Activated naive CD8-positive, alpha-beta T cell treated with anti-CD3 and anti-CD28 coated beads, Interleukin-2, amount 50 U/mL, for 24 hours (primary cell): ENCODE results near the gene SEMA5A.
"Not testable (repeated sequence)": the region's sequence is repeated elsewhere in the genome, so short reads cannot be mapped to it uniquely, and the experiment has no call there.

Experiments
- ATAC-seq: fragments of 150-1000 bp; cut with Tn5 transposase; one replicate; pipeline ENCODE4 v1.10.0; 2021
- DNase-seq: peaks from one replicate; pipeline ENCODE4 v3.0.0; 2021
- H3K27ac Mint-ChIP-seq: one replicate; pipeline ENCODE4 v1.8.0; 2021; ENCODE audit warnings: mild to moderate bottlenecking, mixed read lengths
- H3K27me3 Mint-ChIP-seq: one replicate; pipeline ENCODE4 v1.8.0; 2021; ENCODE audit warnings: mixed read lengths
- H3K36me3 Mint-ChIP-seq: one replicate; pipeline ENCODE4 v1.8.0; 2021; ENCODE audit warnings: low read depth, mixed read lengths
- H3K4me1 Mint-ChIP-seq: one replicate; pipeline ENCODE4 v1.8.0; 2021; ENCODE audit warnings: mixed read lengths
- H3K4me3 Mint-ChIP-seq: one replicate; pipeline ENCODE4 v1.8.0; 2021; ENCODE audit warnings: mild to moderate bottlenecking, moderate library complexity, mixed read lengths
- H3K9me3 Mint-ChIP-seq: one replicate; pipeline ENCODE4 v1.8.0; 2021; ENCODE audit warnings: mixed read lengths

The SEMA5A gene

DNA sequence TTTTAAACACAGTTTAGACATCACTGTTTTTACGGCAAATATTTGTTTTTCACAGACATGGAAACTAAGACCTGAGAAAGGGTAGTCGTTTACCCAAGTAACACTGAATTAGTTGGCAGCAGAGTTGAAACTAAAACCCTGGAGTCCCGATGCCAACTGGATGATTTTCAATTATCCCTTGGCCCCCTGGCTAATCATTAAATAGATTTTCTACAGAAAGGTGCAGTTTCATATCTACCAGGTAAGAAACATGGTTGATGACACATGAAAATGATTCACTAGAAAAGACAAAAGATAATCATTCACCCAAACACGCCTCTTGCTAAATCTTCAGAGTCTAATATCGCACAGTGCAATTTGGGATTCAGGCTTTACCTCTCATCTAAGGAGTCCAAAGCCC lies 136.9 kb downstream of the SEMA5A start:
- H3K36me3 Mint-ChIP-seq = no peaks in the 10 kb centered on the region
- no peak overlapping the region for H3K4me3 Mint-ChIP-seq
- no peaks in the 10 kb centered on the region for H3K4me1 Mint-ChIP-seq
- H3K27me3 Mint-ChIP-seq = no peaks in the 10 kb centered on the region
- H3K9me3 Mint-ChIP-seq = peaks cover 5% of the 10 kb centered on the region
- no peak for ATAC-seq
- DNase-seq = no peak
- no peak overlapping the region for H3K27ac Mint-ChIP-seq

DNA sequence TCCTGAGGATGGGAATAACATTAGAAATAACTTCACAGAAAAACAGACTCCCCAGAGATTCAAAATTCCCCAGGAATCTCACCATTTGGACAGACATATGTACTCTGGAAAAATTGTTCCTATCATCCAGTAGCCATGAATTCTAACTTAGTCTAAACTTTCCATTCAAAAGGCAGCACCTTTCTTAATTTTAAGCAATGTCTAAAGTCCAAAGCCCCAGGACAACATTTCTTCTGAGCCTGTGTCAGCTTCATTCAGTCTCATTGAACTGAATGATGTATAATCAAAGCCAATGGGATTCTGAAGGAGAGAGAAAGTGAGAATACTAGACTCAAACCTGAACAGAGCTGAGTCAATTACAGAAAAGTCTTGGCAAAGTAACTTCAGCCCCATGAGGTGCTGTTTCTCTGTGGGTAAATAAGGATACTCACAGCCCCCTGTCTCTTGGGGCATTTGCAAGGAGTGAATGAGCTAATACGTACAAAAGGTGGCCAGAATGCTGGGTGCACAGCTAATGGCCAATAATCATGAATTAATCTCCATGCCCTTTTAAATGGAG lies 140.6 kb downstream of the SEMA5A start:
- no peak for DNase-seq
- H3K9me3 Mint-ChIP-seq = peaks cover 11% of the 10 kb centered on the region
- H3K36me3 Mint-ChIP-seq = no peaks in the 10 kb centered on the region
- ATAC-seq = no peak
- H3K27me3 Mint-ChIP-seq = no peaks in the 10 kb centered on the region
- no peak overlapping the region for H3K4me3 Mint-ChIP-seq
- no peaks in the 10 kb centered on the region for H3K4me1 Mint-ChIP-seq
- no peak overlapping the region for H3K27ac Mint-ChIP-seq

DNA sequence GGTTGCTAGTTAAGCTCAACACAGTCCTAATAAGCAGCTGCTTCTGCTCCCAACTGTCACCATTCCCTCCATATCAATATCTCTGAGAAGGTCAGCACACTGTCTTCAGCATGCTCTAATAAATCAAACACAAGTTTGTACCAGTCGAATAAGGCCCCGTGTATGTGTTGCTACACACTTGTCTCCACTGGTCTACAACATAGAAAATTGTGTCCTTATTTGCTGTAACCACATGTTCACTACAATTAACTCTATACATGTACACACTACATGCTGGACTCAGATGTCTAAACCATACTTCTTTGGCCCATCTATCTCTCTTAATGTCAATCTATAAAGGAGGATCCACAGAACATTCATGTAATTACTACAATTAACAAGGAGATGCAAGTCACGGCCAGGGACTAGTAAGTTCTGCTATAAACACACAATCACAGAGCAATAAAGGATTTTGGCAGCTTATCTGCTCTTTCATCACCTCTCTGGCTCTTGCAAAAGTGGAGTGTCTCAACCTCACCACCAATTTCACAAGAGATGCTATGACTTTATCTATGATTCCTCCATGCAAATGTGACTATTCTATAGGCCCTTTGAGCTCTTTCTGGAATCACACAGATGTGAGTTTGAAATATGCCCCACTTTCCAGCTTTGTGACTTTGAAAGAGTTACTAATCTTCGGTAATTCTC lies 143.9 kb downstream of the SEMA5A start:
- Mint-ChIP-seq H3K4me1 (no peaks in the 10 kb centered on the region), H3K4me3 (no peak overlapping the region), H3K9me3 (peaks cover 9% of the 10 kb centered on the region), H3K36me3 (no peaks in the 10 kb centered on the region), H3K27me3 (no peaks in the 10 kb centered on the region), H3K27ac (no peak overlapping the region)
- DNase-seq = no peak
- no peak for ATAC-seq

DNA sequence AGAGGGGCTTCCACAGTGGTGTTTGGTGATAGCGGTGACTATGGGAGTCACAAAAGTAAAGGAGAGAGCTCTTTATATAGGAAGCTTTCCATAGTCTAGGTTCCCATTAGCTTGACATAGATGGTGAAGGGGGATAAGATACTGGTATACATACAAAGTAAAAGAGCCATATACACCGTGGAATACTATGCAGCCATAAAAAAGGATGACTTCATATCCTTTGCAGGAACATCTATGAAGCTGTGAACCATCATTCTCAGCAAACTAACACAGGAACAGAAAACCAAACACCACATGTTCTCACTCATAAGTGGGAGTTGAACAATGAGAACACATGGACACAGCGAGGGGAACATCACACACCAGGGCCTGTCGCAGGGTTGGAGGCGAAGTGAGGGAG lies 146.1 kb downstream of the SEMA5A start:
- not testable (repeated sequence) for ATAC-seq, DNase-seq

DNA sequence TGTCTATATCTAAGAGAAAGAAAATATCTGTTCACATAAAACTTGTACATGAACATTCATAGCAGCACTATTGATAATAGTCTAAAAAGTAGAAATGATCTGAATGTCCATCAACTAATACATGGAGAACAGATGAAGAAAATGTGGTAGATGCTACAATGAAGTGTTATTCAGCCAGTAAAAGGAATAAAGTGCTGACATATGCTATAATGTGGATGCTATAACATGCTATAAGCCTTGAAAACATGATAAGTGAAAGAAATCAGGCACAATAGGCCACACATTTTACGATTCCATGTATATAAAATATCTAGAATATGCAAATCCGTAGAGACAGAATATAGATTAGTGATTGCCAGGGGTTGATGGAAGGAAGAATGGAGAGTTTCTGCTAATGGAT lies 146.8 kb downstream of the SEMA5A start:
- no peak overlapping the region for H3K4me3 Mint-ChIP-seq
- H3K9me3 Mint-ChIP-seq = peaks cover 9% of the 10 kb centered on the region
- H3K36me3 Mint-ChIP-seq = no peaks in the 10 kb centered on the region
- H3K27me3 Mint-ChIP-seq = no peaks in the 10 kb centered on the region
- ATAC-seq (no peak), DNase-seq (no peak)
- no peaks in the 10 kb centered on the region for H3K4me1 Mint-ChIP-seq
- H3K27ac Mint-ChIP-seq = no peak overlapping the region

More for the DNA sequence above, 146.1 kb downstream of the SEMA5A start:
- H3K36me3 Mint-ChIP-seq, H3K27ac Mint-ChIP-seq, H3K4me3 Mint-ChIP-seq, H3K27me3 Mint-ChIP-seq, H3K9me3 Mint-ChIP-seq, H3K4me1 Mint-ChIP-seq: not testable (repeated sequence)

DNA sequence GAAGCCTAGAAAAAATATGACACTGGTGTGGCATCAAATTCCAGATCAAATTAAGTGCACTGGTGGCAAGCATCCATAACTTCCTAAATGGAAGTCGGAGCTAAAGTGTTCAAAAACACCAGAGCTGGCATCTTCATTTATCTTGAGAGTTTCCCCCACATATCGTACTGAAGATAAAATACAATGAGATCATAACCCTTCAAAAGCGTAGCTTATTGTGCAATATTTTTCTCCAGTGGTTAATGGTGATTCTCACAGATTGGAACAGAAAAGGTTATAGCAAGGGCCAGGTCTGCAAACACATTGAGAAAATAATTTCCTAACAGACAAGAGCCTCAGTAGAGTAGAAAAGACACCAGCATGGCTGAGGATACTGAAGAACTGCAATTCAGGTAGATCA lies 147.6 kb downstream of the SEMA5A start:
- ATAC-seq (no peak), DNase-seq (no peak)
- Mint-ChIP-seq H3K27ac (no peak overlapping the region), H3K4me3 (no peak overlapping the region), H3K9me3 (peaks cover 9% of the 10 kb centered on the region), H3K4me1 (no peaks in the 10 kb centered on the region), H3K36me3 (no peaks in the 10 kb centered on the region), H3K27me3 (no peaks in the 10 kb centered on the region)

DNA sequence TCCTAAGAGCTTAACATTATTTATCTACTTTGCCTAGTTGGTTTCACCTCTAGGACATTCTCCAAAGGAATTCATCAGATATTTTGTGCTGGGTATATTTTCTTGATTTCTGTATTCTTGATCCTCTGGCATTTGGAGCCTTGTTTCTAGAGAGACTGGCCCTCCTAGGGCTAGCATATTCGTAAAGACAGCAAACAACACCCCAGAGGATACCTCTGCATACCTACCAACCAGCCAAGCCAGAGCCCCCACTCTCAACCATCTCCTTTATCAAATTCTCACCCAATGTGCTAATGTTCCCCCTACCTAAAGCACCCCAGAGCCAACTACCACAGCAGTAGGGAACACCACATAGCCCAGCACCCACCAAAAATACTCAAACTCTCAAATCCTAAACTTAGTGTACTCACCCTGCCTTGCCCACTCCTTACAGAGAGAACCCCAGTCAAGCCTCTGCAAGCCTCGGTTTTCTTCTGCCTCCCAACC lies 149.5 kb downstream of the SEMA5A start:
- Mint-ChIP-seq H3K4me3 (no peak overlapping the region), H3K36me3 (no peaks in the 10 kb centered on the region), H3K9me3 (peaks cover 4% of the 10 kb centered on the region), H3K27me3 (no peaks in the 10 kb centered on the region), H3K27ac (no peak overlapping the region), H3K4me1 (no peaks in the 10 kb centered on the region)
- DNase-seq (no peak), ATAC-seq (no peak)

DNA sequence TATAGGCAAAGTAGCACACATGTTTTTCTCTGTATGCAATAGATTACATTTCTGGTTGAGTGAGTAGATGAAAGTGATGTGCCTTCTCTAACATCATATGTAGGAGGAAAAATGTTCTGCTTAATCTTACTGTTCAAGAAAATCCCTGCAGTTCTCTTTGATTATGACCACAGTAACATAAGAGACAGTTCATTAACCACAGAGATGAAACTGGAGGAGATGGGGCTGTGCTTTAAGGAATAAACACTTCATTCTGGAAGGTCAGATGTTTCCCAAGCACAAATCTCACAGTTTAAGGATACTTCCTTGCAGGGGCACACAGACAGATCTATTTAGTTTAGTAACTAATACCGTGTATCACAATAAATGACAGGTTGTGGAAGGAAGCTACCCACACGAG lies 150.2 kb downstream of the SEMA5A start:
- no peak for ATAC-seq
- no peaks in the 10 kb centered on the region for H3K27me3 Mint-ChIP-seq

DNA sequence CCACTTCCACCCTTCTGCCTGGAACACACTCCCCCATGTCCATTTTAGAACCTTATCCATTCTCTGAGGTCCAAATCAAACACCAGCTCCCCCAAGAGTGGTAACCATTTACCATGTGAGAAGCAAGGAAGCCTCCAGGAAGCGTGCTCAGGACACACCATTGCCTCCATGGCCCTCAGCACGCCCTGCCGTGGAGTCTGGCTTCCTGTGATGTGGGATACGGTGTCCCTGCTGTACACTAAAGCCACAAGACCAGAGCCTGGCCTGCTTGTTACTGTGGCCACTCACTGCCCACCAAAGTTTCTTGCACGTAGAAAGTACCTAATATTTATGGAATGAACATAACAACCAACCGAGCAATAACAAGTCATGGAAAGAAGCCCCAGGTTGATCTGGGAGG lies 151.7 kb downstream of the SEMA5A start:
- Mint-ChIP-seq H3K9me3 (peaks cover 8% of the 10 kb centered on the region), H3K27me3 (no peaks in the 10 kb centered on the region), H3K36me3 (no peaks in the 10 kb centered on the region), H3K27ac (no peak overlapping the region), H3K4me3 (no peak overlapping the region), H3K4me1 (no peaks in the 10 kb centered on the region)
- ATAC-seq (no peak), DNase-seq (no peak)

More for the DNA sequence above, 150.2 kb downstream of the SEMA5A start:
- no peaks in the 10 kb centered on the region for H3K4me1 Mint-ChIP-seq
- DNase-seq = no peak
- peaks cover 4% of the 10 kb centered on the region for H3K9me3 Mint-ChIP-seq
- H3K36me3 Mint-ChIP-seq = no peaks in the 10 kb centered on the region
- no peak overlapping the region for H3K4me3 Mint-ChIP-seq
- H3K27ac Mint-ChIP-seq = no peak overlapping the region

DNA sequence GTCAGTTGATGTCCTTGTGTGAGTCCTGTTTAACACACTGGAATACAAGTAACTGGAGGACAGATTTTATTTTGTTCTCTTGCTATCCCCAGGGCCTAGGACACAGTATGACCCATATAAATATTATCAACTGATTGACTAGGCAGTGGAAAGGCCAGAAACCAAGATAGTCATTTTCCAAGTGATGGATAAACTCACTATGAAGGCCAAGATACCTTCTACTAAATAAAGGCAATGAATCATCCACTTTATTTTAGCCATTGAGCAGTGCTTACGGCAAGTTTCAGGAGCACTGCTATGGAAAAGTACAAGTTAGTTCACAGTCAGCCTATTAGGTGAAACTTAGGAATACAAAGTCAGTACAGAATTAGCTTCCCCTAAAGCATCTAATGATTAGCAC lies 153.2 kb downstream of the SEMA5A start:
- no peaks in the 10 kb centered on the region for H3K4me1 Mint-ChIP-seq

DNA sequence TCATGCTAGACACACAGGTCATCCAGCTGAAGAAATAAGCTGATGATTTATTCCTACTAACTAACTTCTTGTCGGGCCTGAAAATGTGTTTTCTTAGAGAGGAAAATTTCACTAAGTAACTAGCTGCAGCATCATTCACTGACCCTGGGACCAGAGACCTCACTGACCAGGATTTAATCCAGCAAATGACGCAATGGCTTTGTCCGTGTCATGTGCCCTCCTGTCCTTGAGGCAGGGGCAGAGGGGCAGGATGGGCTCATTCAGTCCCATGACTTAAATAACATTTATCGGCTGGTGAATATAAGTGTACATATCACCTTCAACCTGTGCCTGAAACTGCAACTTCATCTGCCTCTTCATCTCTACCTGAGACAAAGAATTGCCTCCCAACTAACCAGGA lies 154.8 kb downstream of the SEMA5A start:
- H3K4me3 Mint-ChIP-seq = no peak overlapping the region
- DNase-seq = no peak
- H3K4me1 Mint-ChIP-seq = no peaks in the 10 kb centered on the region
- no peak overlapping the region for H3K27ac Mint-ChIP-seq
- H3K9me3 Mint-ChIP-seq = peaks cover 11% of the 10 kb centered on the region
- ATAC-seq = no peak
- no peaks in the 10 kb centered on the region for H3K36me3 Mint-ChIP-seq
- H3K27me3 Mint-ChIP-seq = no peaks in the 10 kb centered on the region

More for the DNA sequence above, 153.2 kb downstream of the SEMA5A start:
- Mint-ChIP-seq H3K27me3 (no peaks in the 10 kb centered on the region), H3K36me3 (no peaks in the 10 kb centered on the region), H3K9me3 (peaks cover 11% of the 10 kb centered on the region), H3K4me3 (no peak overlapping the region), H3K27ac (no peak overlapping the region)
- no peak for DNase-seq
- ATAC-seq = no peak

DNA sequence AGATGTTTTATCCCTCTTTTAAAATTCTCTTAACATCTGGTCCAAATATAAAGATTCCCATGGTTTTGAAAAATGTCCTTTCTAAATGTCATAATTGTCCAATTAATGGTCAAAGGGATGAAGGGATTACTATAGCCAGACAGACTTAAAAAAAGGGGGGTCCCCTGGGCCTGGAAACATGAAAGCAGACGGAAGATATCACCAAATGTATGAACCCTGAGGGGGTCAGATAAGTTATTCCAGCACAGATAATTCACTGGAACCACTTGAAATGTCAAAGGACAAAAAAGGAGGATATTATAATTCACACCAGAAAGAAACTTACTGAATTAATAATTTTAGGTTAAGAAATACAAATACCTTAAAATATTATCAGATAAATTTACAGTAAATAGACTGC lies 155.8 kb downstream of the SEMA5A start:
- Mint-ChIP-seq H3K27ac (no peak overlapping the region), H3K9me3 (peaks cover 11% of the 10 kb centered on the region), H3K36me3 (no peaks in the 10 kb centered on the region), H3K4me1 (no peaks in the 10 kb centered on the region), H3K4me3 (no peak overlapping the region), H3K27me3 (no peaks in the 10 kb centered on the region)
- DNase-seq = no peak
- ATAC-seq = no peak

DNA sequence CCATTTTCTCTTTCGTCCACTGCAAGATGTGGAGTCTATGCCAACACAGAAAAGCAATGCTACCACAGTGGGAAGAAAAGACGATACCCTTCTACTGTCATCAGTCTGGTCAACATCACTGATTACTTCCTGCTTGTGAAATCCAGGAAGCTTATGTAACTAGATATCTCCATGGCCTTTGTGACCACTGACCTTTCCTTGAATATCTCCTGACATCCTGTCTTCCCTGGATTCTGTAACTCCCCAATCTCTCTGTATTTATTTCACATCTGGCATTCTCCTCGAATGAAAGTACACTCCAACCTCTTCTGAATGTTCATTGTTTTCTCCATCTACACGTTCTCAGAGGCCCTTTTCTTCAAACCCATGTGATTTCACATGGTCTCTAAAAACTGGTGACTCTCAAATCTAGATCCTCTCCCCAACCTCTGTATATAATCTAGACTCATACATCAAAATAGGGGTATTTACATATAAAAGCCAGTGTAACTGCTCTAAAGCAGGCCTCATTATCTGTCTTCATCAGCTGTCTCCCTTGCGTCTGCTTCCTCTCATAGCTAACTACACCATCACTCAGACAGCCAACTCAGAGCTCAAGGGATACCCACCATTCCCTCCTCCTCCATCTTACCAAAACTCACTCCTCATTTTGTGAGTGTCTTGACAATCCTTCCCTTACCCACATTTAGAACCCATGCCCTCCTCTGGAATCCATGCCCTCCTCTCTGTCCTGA lies 156.8 kb downstream of the SEMA5A start:
- H3K27ac Mint-ChIP-seq = no peak overlapping the region
- no peak overlapping the region for H3K4me3 Mint-ChIP-seq
- no peaks in the 10 kb centered on the region for H3K4me1 Mint-ChIP-seq
- no peaks in the 10 kb centered on the region for H3K36me3 Mint-ChIP-seq
- DNase-seq (no peak), ATAC-seq (no peak)
- H3K9me3 Mint-ChIP-seq = peaks cover 11% of the 10 kb centered on the region
- no peaks in the 10 kb centered on the region for H3K27me3 Mint-ChIP-seq

DNA sequence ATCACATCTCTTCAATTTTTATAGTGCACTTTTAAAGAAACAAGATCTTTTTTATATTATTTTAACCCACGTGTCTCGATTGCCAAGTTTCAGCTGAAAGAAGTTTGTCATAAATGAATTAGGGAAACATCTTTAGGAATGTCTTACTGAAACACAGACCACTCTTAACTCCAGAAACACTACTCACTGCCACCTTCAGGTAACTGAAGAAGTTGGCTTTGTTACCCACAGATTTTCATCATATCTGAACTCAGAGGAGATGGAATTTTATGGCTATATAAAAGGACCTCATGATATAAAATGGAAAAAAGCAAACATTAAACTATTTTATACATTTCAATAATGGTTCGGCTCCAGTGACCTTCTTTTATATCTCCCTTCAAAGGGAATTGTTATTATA lies 158.0 kb downstream of the SEMA5A start:
- ATAC-seq = no peak
- Mint-ChIP-seq H3K4me3 (no peak overlapping the region), H3K4me1 (no peaks in the 10 kb centered on the region), H3K9me3 (peaks cover 11% of the 10 kb centered on the region), H3K36me3 (no peaks in the 10 kb centered on the region), H3K27me3 (no peaks in the 10 kb centered on the region), H3K27ac (no peak overlapping the region)
- DNase-seq = no peak

DNA sequence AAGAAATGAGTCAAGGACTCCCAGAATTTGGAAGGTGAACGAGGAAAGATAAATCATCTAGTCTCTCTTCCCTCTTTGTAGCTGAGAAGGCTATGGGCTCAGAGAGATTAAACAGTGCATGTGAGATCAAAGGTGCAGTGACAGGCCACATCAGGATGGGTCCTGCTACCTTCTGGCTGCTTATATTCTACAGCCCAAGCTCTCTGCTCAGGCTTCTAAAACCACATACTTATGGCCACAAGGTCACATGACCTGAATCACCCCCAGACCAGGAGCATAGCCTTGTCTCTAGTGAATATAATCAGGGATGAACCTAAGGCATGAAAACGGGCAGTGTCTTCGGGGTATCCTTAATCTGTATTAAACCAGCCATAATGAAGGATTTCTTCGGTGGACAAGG lies 158.9 kb downstream of the SEMA5A start:
- DNase-seq (no peak), ATAC-seq (no peak)
- Mint-ChIP-seq H3K27ac (no peak overlapping the region), H3K4me3 (no peak overlapping the region), H3K36me3 (no peaks in the 10 kb centered on the region), H3K9me3 (peaks cover 11% of the 10 kb centered on the region), H3K27me3 (no peaks in the 10 kb centered on the region), H3K4me1 (no peaks in the 10 kb centered on the region)
